Measurements from ENCODE around the gene MAGI3. TPM values are rescaled to one million over a fixed set of nuclear protein-coding genes. Genes with fewer than 3 reads are reported as not detected.
"Not testable (repeated sequence)": the region's sequence is repeated elsewhere in the genome, so short reads cannot be mapped to it uniquely, and the experiment has no call there.

MAGI3 gene
- total and polyA plus RNA-seq, 2 of the 13 experiments (the other 11 are each of a cell fraction or from before 2014, with no cell fraction given) = 4.0 to 11.8 TPM

DNA sequence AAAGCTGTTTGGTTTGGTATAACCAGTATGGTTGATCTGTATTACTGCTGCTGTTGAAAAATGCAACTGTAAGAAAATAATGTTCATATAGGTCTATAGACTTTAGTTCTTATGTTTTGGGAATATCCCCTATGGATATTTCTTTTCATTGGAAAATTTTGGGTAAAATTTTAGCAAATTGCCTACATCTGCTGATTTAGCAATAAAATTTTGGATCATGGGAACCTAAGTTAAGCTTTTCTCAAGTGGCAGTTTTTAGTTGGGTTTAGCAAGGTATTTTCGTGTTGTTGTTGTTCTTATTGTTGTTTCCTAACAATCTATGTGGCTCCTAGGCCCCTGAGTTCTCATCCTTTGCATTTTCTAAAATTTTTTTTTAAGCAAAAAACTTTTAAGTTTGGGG is 201.9 kb downstream of the MAGI3 start:
- DNase-seq (ENCODE audit: low spot score) (no peak), FAIRE-seq (no peak), ATAC-seq (no peak)
- POLR2A ChIA-PET = no interaction called here
- H3K27me3 ChIP-seq (ENCODE audit: control insufficient read depth in 1 of 2, insufficient read depth in 2 of 2, low read length in 2 of 2) = no peaks in the 10 kb centered on the region
- BruUV-seq (replicated peaks) = no TSS peak
- H3K4me2 ChIP-seq (ENCODE audit: low read depth, low read length) = no peak overlapping the region
- H3K4me1 ChIP-seq (ENCODE audit: insufficient read depth, low read length) = no peaks in the 10 kb centered on the region
- no peak overlapping the region for H3K27ac ChIP-seq (ENCODE audit: extremely low read length, insufficient read depth, low read length)
- H3K36me3 ChIP-seq (replicated peaks in 1 of 2; ENCODE audit: control insufficient read depth in 1 of 2, insufficient read depth in 2 of 2, low read length in 2 of 2) = peaks cover 0 to 3% of the 10 kb centered on the region in 2 experiments; a peak in 1 of 5 replicates
- H3K4me3 ChIP-seq (replicated peaks in 1 of 3; ENCODE audit: insufficient read depth in 1 of 3, low read depth in 2 of 3, low read length in 3 of 3) = no peak overlapping the region
- CTCF ChIA-PET (ENCODE audit: low intra/inter-chr PET ratio, low total read pairs) = no interaction called here
- TF ChIP-seq MAFF (IDR thresholded peaks at IDR 0.05; ENCODE audit: low read depth, low read length) = peak; percentile 57
- TF ChIP-seq MAFK (conservative IDR thresholded peaks at IDR 0.05 in 1 of 2, IDR thresholded peaks at IDR 0.05 in 1 of 2; ENCODE audit: low read length in 2 of 2) = peak; percentile 42 to 77; a peak in 3 of 4 replicates
- TF ChIP-seq ATF1 (CRISPR knock-in tag; IDR thresholded peaks at IDR 0.05) = no peak
- TF ChIP-seq CHD2 (IDR thresholded peaks at IDR 0.05; ENCODE audit: low read depth, low read length) = no peak
- TF ChIP-seq NFRKB (IDR thresholded peaks at IDR 0.05) = no peak
- 54% methylated on average over 1 of the region's 1 CpG for WGBS (ENCODE audit: low lambda C conversion rate)
- intact Hi-C loops (cut with micrococcal nuclease; ENCODE audit: unreplicated experiment) (no loop called here), in situ Hi-C loops (cut with HindIII; ENCODE audit: extremely low pct_ligation_motif_present, low pct_unique_long_range_greater_than_20kb) (no loop called here)
- no peaks in the 10 kb centered on the region for H3K9me3 ChIP-seq (ENCODE audit: low read length)
- H3K79me2 ChIP-seq (ENCODE audit: insufficient read depth, low read length) = no peaks in the 10 kb centered on the region
- H2AFZ ChIP-seq (ENCODE audit: low read length) = no peak overlapping the region
- no peak overlapping the region for H3K9ac ChIP-seq (ENCODE audit: insufficient read depth, low read depth, low read length)
- H4K20me1 ChIP-seq (ENCODE audit: insufficient read depth, low read length) = no peaks in the 10 kb centered on the region

DNA sequence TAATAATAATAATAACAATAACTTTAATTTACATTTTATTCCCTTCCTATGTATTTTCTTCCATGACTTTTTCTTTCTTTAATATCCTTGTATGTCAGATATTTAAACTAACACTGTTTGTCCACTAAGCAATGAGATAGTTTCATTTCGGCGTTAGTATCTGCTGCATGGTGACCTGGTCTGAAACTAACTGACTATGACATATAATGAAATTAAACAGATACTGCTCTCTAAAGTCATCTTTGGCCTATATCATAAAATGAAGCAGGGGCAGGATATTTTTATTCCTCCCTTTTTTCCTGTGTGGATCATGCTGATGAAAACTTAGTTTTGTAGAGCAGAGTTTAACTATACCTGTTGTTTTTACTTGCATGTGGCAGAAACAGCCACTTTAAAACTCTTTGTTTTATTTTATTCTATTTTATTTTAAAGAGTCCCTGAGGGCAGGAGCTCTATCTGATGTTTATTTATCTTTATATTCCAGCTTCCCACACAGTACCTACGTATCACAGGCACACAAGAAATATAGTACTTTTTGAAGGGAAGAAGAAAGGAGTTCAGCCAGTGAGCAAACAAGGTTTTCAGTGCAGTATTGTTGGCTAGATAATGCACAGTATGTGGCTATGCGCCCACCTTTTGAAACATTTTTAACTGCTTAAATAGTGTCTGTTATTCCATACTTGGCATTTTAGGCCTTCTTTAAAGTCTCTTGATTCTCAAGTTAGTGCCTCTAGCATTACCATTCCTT is 203.4 kb downstream of the MAGI3 start:
- in situ Hi-C loops (cut with HindIII; ENCODE audit: extremely low pct_ligation_motif_present, low pct_unique_long_range_greater_than_20kb) = no loop called here

GRCh38 chr1:113604466-113604865 is 214.2 kb downstream of the MAGI3 start:
- H3K4me1 ChIP-seq (ENCODE audit: insufficient read depth, low read length); H2AFZ ChIP-seq (ENCODE audit: low read length); CTCF ChIA-PET (ENCODE audit: low intra/inter-chr PET ratio, low total read pairs); intact Hi-C loops (cut with micrococcal nuclease; ENCODE audit: unreplicated experiment); H3K9me3 ChIP-seq (ENCODE audit: low read length); POLR2A ChIA-PET; in situ Hi-C loops (cut with HindIII; ENCODE audit: extremely low pct_ligation_motif_present, low pct_unique_long_range_greater_than_20kb); H3K9ac ChIP-seq (ENCODE audit: insufficient read depth, low read depth, low read length); DNase-seq (ENCODE audit: low spot score); H3K36me3 ChIP-seq (replicated peaks in 1 of 2; ENCODE audit: control insufficient read depth in 1 of 2, insufficient read depth in 2 of 2, low read length in 2 of 2); H3K27ac ChIP-seq (ENCODE audit: extremely low read length, insufficient read depth, low read length); BruUV-seq (replicated peaks); H4K20me1 ChIP-seq (ENCODE audit: insufficient read depth, low read length); H3K79me2 ChIP-seq (ENCODE audit: insufficient read depth, low read length); FAIRE-seq; H3K4me3 ChIP-seq (replicated peaks in 1 of 3; ENCODE audit: insufficient read depth in 1 of 3, low read depth in 2 of 3, low read length in 3 of 3); ATAC-seq; H3K27me3 ChIP-seq (ENCODE audit: control insufficient read depth in 1 of 2, insufficient read depth in 2 of 2, low read length in 2 of 2); H3K4me2 ChIP-seq (ENCODE audit: low read depth, low read length): not testable (repeated sequence)
- WGBS (ENCODE audit: low lambda C conversion rate) = 98% methylated on average over 5 of the region's 5 CpGs

More for the DNA sequence above, 203.4 kb downstream of the MAGI3 start:
- Histone ChIP-seq H3K4me3 (replicated peaks in 1 of 3; ENCODE audit: insufficient read depth in 1 of 3, low read depth in 2 of 3, low read length in 3 of 3) (no peak overlapping the region), H3K27ac (ENCODE audit: extremely low read length, insufficient read depth, low read length) (no peak overlapping the region), H3K4me2 (ENCODE audit: low read depth, low read length) (no peak overlapping the region), H3K79me2 (ENCODE audit: insufficient read depth, low read length) (no peaks in the 10 kb centered on the region), H3K4me1 (ENCODE audit: insufficient read depth, low read length) (no peaks in the 10 kb centered on the region), H3K9ac (ENCODE audit: insufficient read depth, low read depth, low read length) (no peak overlapping the region), H3K9me3 (ENCODE audit: low read length) (peaks cover 5% of the 10 kb centered on the region), H2AFZ (ENCODE audit: low read length) (no peak overlapping the region), H3K27me3 (ENCODE audit: control insufficient read depth in 1 of 2, insufficient read depth in 2 of 2, low read length in 2 of 2) (no peaks in the 10 kb centered on the region), H3K36me3 (replicated peaks in 1 of 2; ENCODE audit: control insufficient read depth in 1 of 2, insufficient read depth in 2 of 2, low read length in 2 of 2) (peaks cover 0 to 9% of the 10 kb centered on the region in 2 experiments; a peak in 2 of 5 replicates), H4K20me1 (ENCODE audit: insufficient read depth, low read length) (no peaks in the 10 kb centered on the region)
- FAIRE-seq (no peak), ATAC-seq (no peak), DNase-seq (ENCODE audit: low spot score) (no peak)
- no TSS peak for BruUV-seq (replicated peaks)
- CTCF ChIA-PET (ENCODE audit: low intra/inter-chr PET ratio, low total read pairs) = no interaction called here
- TF ChIP-seq BRF2 (CRISPR knock-in tag; IDR thresholded peaks at IDR 0.05) = no peak
- POLR2A ChIA-PET = no interaction called here
- intact Hi-C loops (cut with micrococcal nuclease; ENCODE audit: unreplicated experiment) = no loop called here
- 96% methylated on average over 4 of the region's 4 CpGs for WGBS (ENCODE audit: low lambda C conversion rate)
